Bronchial epithelial cell (primary cell): ENCODE measurements around the gene SLC9C1. TPM values are rescaled to one million over a fixed set of nuclear protein-coding genes. Genes with fewer than 3 reads are reported as not detected.

ENCODE experiments used
- DNase-seq: peaks from one replicate; pipeline ENCODE4 v3.0.0-alpha.2; 2010; ENCODE audit warnings: low read depth
- FAIRE-seq: peaks from 2 replicates; lab custom pipeline; 2011; peaks lifted over from hg19 to GRCh38; lab: Jason Lieb, UNC
- H3K27me3 ChIP-seq: 2 replicates; pipeline ENCODE4 v1.5.1; 2011; ENCODE audit warnings: low read length; ENCODE audit not compliant: control insufficient read depth, insufficient read depth
- H3K36me3 ChIP-seq: 2 replicates; pipeline ENCODE4 v1.5.1; 2011; ENCODE audit warnings: low read length; ENCODE audit not compliant: control insufficient read depth, insufficient read depth
- H3K4me3 ChIP-seq: 2 replicates; pipeline ENCODE4 v1.5.1; 2011; ENCODE audit warnings: mild to moderate bottlenecking, low read depth, low read length, control low read depth
- total RNA-seq: library from RNA; depleted of rRNA; stranded (reverse); fragments of >200 nt; gene quantifications from 2 replicates; pipeline ENCODE4 v1.2.1, GENCODE V29; 2014
- TF ChIP-seq, protein P1 (sequence below): IDR thresholded peaks from 2 replicates; pipeline ENCODE4 v1.5.1; 2011; ENCODE audit warnings: mild to moderate bottlenecking, moderate library complexity, low read length, control low read depth, inconsistent platforms; ENCODE audit not compliant: insufficient read depth, severe bottlenecking

The SLC9C1 gene
- total RNA-seq, 1 donor from 2014 or later, result not detected

DNA sequence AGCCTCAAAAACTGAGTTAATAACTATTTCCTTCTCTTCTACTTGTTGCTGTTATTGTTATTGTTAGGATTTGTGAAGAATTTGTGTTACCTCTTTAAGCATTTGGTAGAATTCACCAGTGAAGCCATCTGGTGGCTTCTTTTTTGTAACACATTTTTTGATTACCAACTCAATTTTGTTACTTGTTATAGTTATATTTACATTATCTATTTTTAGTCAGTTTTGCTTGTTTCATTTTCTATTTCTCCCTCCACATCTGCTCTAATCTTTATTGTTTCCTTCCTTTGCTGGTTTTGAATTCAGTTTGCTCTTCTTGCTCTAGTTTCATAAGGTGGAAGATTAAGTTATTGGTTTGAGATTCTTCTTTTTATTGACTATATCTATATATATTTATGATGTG lies 3.7 kb upstream of the SLC9C1 start:
- no peak overlapping the region for H3K4me3 ChIP-seq
- FAIRE-seq (no peak), DNase-seq (no peak)
- H3K27me3 ChIP-seq, result no peaks in the 10 kb centered on the region
- no peaks in the 10 kb centered on the region for H3K36me3 ChIP-seq
- TF ChIP-seq, protein P1, sequence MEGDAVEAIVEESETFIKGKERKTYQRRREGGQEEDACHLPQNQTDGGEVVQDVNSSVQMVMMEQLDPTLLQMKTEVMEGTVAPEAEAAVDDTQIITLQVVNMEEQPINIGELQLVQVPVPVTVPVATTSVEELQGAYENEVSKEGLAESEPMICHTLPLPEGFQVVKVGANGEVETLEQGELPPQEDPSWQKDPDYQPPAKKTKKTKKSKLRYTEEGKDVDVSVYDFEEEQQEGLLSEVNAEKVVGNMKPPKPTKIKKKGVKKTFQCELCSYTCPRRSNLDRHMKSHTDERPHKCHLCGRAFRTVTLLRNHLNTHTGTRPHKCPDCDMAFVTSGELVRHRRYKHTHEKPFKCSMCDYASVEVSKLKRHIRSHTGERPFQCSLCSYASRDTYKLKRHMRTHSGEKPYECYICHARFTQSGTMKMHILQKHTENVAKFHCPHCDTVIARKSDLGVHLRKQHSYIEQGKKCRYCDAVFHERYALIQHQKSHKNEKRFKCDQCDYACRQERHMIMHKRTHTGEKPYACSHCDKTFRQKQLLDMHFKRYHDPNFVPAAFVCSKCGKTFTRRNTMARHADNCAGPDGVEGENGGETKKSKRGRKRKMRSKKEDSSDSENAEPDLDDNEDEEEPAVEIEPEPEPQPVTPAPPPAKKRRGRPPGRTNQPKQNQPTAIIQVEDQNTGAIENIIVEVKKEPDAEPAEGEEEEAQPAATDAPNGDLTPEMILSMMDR, result no peak

DNA sequence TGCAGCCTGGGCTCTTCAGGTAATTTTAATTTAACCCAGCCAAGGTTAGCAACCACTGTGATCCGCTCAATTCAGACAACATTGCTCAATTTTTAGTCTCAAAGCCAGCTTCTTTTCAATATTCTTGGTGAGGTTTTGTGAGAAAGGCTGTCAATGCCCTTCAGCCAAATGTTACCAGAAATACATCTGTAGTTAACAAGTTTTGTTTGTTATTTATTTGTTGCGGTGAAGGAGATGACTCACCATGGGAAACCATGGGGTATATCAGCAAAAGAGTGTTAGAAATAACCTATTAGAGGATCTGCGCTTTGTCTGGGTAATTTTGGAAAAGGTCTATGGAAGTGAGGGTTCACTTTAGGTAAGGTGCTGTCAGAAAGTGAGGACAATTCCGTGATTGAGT lies 5.0 kb downstream of the SLC9C1 start:
- Histone ChIP-seq H3K36me3 (no peaks in the 10 kb centered on the region), H3K27me3 (no peaks in the 10 kb centered on the region), H3K4me3 (no peak overlapping the region)
- DNase-seq, result no peak
- FAIRE-seq, result no peak
- TF ChIP-seq, protein P1, result no peak

DNA sequence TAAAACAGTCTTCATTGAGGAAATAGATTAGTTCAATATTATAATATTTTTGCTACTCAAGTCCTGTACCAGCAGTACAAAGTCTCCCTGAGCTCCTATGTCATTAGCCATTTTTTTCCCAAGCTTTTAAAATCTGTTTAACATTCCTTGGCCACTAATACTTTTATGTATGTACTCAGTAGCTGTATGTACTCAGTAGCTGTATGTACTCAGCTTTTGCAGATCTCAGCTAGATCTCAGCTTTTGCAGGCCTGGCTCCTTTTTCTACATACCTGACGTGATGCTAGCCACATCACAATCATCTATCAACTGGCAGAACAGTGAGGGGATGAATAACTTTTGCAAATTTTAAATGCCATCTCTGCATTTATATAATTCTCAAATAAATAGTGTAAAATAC lies 13.8 kb downstream of the SLC9C1 start:
- no peaks in the 10 kb centered on the region for H3K36me3 ChIP-seq
- no peak for DNase-seq
- FAIRE-seq, result no peak
- H3K4me3 ChIP-seq, result no peak overlapping the region
- peaks cover 4% of the 10 kb centered on the region for H3K27me3 ChIP-seq
- TF ChIP-seq, protein P1, result no peak

DNA sequence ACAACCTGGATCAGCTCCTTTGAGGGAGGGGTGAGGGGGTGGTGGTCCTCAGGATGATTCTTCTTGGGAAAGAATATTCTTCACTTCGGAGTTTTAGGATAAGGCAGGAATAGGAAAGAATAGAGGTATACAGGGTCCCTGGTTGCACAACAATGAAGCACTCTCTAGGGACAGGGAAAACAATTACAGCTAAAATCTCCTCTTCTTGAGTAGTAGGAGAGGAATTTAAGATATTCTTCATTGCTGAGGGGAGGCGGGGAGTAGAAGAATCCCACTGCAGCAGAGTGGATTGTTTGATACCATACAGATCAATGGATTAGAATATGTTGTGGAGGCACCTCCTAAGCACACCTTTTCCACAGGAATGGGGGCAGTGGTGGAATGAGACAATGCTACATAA lies 20.5 kb downstream of the SLC9C1 start:
- no peak overlapping the region for H3K4me3 ChIP-seq
- peaks cover 2% of the 10 kb centered on the region for H3K27me3 ChIP-seq
- no peak for DNase-seq
- TF ChIP-seq, protein P1, result no peak
- FAIRE-seq, result no peak
- H3K36me3 ChIP-seq, result no peaks in the 10 kb centered on the region

DNA sequence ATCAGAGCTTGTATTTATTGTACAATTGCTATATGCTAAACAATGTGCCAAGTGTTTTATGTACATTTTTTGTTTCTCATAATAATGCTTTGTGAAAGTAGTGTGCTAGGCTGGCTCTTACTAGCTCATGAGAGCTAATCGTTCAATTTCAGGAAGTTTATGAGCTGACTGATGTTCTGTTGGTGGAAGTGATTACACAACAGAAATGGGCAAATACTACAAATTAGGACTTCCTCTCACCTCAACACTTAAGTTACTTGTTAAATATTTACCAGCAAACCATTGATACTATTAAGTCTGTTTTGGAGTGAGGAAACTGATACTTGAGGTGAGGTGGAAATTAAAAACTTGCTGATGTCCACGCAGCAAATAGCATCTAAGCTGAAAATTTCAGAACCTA lies 32.3 kb downstream of the SLC9C1 start:
- FAIRE-seq (no peak), DNase-seq (no peak)
- no peaks in the 10 kb centered on the region for H3K36me3 ChIP-seq
- no peaks in the 10 kb centered on the region for H3K27me3 ChIP-seq
- H3K4me3 ChIP-seq, result no peak overlapping the region
- TF ChIP-seq, protein P1, result no peak

DNA sequence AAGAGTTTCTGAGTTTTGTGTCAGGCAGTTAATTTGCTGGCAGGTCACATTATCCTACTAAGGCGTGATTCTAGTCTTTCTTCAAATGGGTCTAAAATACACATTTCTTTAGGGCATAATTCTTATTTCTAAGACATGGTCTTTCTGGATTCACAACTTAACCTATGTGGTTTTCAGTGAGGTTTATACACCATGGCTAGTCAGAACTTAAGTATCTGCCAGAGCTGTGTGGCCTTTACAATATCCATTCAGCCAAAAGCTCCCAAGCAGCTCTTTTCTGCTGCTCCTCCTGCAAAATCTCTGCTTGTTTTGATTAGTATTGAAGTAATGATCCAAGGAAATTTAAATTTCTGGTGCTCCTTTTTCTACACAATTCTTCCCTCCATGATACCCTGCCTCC lies 33.5 kb downstream of the SLC9C1 start:
- no peak for FAIRE-seq
- no peak overlapping the region for H3K4me3 ChIP-seq
- DNase-seq, result no peak
- TF ChIP-seq, protein P1, result no peak
- no peaks in the 10 kb centered on the region for H3K36me3 ChIP-seq
- H3K27me3 ChIP-seq, result no peaks in the 10 kb centered on the region
